ENCODE measurements around the gene OR2T29. TPM values are rescaled to one million over a fixed set of nuclear protein-coding genes. Genes with fewer than 3 reads are reported as not detected.
"Not testable (repeated sequence)": the region's sequence is repeated elsewhere in the genome, so short reads cannot be mapped to it uniquely, and the experiment has no call there.

OR2T29 gene, protein sequence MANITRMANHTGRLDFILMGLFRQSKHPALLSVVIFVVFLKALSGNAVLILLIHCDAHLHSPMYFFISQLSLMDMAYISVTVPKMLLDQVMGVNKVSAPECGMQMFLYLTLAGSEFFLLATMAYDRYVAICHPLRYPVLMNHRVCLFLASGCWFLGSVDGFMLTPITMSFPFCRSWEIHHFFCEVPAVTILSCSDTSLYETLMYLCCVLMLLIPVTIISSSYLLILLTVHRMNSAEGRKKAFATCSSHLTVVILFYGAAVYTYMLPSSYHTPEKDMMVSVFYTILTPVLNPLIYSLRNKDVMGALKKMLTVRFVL
- not detected for total RNA-seq (ENCODE audit: unreplicated experiment)
- long read RNA-seq, result 0 reads

DNA sequence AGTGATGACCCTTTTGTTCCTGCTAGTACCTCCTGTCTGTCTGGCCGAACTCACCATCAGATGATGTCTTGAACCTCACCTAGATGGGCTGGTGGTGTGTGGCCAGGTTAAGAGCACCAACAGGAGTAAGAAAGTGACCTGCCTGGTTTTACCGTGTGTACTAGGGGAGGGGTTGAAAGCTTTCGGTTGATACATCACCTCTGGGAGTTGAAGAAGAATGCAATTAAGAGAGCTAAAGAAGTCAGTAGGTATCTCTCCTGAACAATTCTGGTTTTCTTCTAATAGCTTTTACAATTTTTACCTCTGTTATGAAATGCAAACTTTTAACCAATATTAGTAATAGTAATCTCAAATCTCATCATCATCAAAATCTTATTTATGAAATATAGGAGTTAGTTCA lies at the start of gene OR2T29:
Gene OR2T29 (minus strand): TSS at position 101 of the 400 bp plus-strand sequence. CDS start 3,281 bp downstream, outside the sequence.
- not testable (repeated sequence) for H3K4me1 Mint-ChIP-seq (ENCODE audit: unreplicated experiment); H3K36me3 Mint-ChIP-seq (ENCODE audit: low read depth, unreplicated experiment); H3K4me3 Mint-ChIP-seq (ENCODE audit: unreplicated experiment); H3K9me3 Mint-ChIP-seq (ENCODE audit: unreplicated experiment); DNase-seq (ENCODE audit: low spot score); H3K27ac Mint-ChIP-seq (ENCODE audit: unreplicated experiment); H3K27me3 Mint-ChIP-seq (ENCODE audit: unreplicated experiment)

DNA sequence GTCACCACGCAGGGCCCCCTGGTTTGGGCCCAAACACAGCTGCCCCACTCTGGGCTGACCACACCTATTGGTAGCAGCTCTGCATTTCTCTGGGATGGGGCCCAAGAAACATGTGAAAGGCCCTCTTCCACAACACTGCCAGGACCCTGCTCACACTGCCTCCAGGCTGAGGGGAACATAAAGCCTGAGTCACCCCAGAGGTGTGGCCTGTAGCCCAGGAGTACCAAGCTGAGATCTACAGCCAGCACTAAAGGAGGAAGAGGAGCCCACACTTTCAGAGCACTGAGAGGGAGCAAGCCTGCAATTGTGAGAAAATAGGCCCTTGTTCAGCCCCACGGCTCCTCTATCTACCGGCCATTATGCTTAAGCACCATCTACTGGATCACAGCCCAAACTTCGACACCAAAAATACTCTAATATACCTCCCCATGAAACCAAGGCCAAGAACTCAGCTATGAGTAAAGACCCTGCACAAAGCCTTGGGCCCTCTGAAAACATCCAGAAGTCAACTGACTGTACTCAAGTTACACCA lies 49.4 kb upstream of the OR2T29 start:
- no peaks in the 10 kb centered on the region for H3K27me3 Mint-ChIP-seq (ENCODE audit: unreplicated experiment)
- H3K4me3 Mint-ChIP-seq (ENCODE audit: unreplicated experiment), result no peak overlapping the region
- no peak for DNase-seq (ENCODE audit: low spot score)
- TF ChIP-seq, protein P1, sequence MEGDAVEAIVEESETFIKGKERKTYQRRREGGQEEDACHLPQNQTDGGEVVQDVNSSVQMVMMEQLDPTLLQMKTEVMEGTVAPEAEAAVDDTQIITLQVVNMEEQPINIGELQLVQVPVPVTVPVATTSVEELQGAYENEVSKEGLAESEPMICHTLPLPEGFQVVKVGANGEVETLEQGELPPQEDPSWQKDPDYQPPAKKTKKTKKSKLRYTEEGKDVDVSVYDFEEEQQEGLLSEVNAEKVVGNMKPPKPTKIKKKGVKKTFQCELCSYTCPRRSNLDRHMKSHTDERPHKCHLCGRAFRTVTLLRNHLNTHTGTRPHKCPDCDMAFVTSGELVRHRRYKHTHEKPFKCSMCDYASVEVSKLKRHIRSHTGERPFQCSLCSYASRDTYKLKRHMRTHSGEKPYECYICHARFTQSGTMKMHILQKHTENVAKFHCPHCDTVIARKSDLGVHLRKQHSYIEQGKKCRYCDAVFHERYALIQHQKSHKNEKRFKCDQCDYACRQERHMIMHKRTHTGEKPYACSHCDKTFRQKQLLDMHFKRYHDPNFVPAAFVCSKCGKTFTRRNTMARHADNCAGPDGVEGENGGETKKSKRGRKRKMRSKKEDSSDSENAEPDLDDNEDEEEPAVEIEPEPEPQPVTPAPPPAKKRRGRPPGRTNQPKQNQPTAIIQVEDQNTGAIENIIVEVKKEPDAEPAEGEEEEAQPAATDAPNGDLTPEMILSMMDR (IDR thresholded peaks at IDR 0.05; ENCODE audit: unreplicated experiment), result no peak
- H3K4me1 Mint-ChIP-seq (ENCODE audit: unreplicated experiment), result no peaks in the 10 kb centered on the region
- no peak overlapping the region for H3K27ac Mint-ChIP-seq (ENCODE audit: unreplicated experiment)
- H3K9me3 Mint-ChIP-seq (ENCODE audit: unreplicated experiment), result peaks cover 16% of the 10 kb centered on the region
- no peaks in the 10 kb centered on the region for H3K36me3 Mint-ChIP-seq (ENCODE audit: low read depth, unreplicated experiment)

DNA sequence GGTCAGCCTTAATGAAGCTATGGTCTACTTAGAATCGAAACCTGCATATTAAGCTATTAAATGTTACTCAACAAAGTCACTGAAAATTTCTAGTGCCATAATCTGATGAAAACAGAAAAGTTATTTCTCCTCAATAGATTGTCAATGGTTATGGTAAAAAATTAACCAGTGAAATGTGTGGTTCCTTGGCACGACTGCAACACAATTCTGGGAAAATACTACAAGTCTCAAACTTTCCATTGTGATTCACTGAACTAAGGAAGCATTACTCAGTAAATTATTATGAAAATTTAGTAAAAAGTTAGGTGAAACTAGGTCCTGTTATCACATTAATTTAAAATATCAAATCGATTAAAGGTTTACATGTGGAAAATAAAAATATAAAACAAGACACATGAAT lies 47.7 kb upstream of the OR2T29 start:
- Mint-ChIP-seq H3K4me3 (ENCODE audit: unreplicated experiment) (no peak overlapping the region), H3K36me3 (ENCODE audit: low read depth, unreplicated experiment) (no peaks in the 10 kb centered on the region), H3K27me3 (ENCODE audit: unreplicated experiment) (no peaks in the 10 kb centered on the region), H3K27ac (ENCODE audit: unreplicated experiment) (no peak overlapping the region), H3K4me1 (ENCODE audit: unreplicated experiment) (no peaks in the 10 kb centered on the region), H3K9me3 (ENCODE audit: unreplicated experiment) (peaks cover 18% of the 10 kb centered on the region)
- DNase-seq (ENCODE audit: low spot score), result no peak
- TF ChIP-seq, protein P1 (IDR thresholded peaks at IDR 0.05; ENCODE audit: unreplicated experiment), result no peak

DNA sequence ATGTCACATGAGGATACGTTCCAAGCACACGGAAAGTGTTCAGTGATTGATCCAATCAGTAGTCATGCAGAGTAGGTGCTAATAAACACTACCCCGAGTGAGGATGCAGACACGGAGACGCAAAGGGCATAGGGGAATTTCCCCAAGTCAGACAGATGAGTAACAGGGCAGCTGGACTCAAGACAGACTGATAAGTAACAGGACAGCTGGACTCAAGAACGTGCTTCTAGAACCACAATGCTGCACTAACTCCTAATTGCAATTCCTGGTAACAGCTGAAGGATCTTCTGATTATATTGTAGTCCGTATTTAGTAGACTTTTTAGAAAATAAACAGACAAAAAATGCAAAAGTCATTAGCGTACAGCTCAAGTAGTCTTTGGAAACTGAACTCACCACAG lies 36.8 kb upstream of the OR2T29 start:
- no peak for DNase-seq (ENCODE audit: low spot score)
- Mint-ChIP-seq H3K9me3 (ENCODE audit: unreplicated experiment) (peaks cover 22% of the 10 kb centered on the region), H3K36me3 (ENCODE audit: low read depth, unreplicated experiment) (no peaks in the 10 kb centered on the region), H3K27ac (ENCODE audit: unreplicated experiment) (no peak overlapping the region), H3K4me3 (ENCODE audit: unreplicated experiment) (no peak overlapping the region), H3K27me3 (ENCODE audit: unreplicated experiment) (no peaks in the 10 kb centered on the region), H3K4me1 (ENCODE audit: unreplicated experiment) (no peaks in the 10 kb centered on the region)
- TF ChIP-seq, protein P1 (IDR thresholded peaks at IDR 0.05; ENCODE audit: unreplicated experiment), result no peak

DNA sequence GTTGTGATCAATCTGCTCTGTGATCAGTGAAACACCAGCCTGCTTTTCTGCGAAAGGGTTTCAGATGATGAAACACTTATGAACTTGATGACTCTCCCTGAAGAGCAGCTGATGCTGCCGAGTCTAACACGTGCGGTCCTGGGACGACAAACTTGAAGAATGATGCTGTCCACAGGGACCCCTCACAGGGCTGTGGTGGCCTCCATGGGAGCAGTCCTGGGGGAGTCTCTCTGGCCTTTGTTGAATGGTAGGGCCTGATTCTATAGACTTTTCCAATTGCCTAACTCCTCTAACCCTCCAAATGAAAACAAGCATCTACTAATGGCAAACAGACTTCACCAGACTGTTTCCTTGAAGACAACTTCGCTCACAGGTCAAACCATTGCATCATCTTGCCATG lies 35.0 kb upstream of the OR2T29 start, which contains the start of gene OR2T10:
Gene OR2T10 (minus strand): TSS at position 112 of the 400 bp plus-strand sequence. CDS start 3,932 bp downstream, outside the sequence.
- no peak within 1 kb of the TSS for H3K27ac Mint-ChIP-seq (ENCODE audit: unreplicated experiment)

More for the DNA sequence above, 35.0 kb upstream of the OR2T29 start, which contains the start of gene OR2T10:
- Mint-ChIP-seq H3K4me1 (ENCODE audit: unreplicated experiment) (no peaks in the 10 kb centered on the region), H3K9me3 (ENCODE audit: unreplicated experiment) (peaks cover 26% of the 10 kb centered on the region), H3K36me3 (ENCODE audit: low read depth, unreplicated experiment) (no peaks in the 10 kb centered on the region), H3K4me3 (ENCODE audit: unreplicated experiment) (no peak within 1 kb of the TSS), H3K27me3 (ENCODE audit: unreplicated experiment) (no peaks in the 10 kb centered on the region)
- TF ChIP-seq, protein P1 (IDR thresholded peaks at IDR 0.05; ENCODE audit: unreplicated experiment), result no peak
- no peak for DNase-seq (ENCODE audit: low spot score)

All from endothelial cell (in vitro differentiated cells).